ENCODE measurements around the gene SEPTIN10.

Gene SEPTIN10

DNA sequence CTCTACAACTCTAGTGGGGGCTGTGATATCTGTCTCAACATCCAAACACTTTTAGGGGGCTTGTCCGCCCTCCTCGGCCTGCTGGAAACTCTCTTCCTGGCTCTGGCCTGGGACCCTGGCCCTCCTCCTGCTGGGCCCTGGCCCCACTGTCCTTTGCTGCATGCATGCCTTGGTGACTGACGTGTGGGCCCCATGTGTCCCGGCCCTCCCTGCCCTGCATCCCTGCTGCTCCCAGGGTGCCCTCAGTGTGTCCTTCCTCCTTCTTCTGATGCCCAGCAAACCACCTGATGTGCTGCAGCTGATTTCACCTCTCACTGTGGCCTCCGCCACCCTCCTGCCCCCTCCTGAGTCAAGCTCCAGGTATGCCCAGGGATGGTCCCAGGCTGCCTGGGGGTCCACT, 101.7 kb downstream of the SEPTIN10 start:
- Histone ChIP-seq H3K27ac (no peak overlapping the region), H3K4me3 (ENCODE audit: low read depth in 1 of 2, low read length in 1 of 2) (no peak overlapping the region), H3K9me3 (no peaks in the 10 kb centered on the region), H3K36me3 (no peaks in the 10 kb centered on the region), H3K4me1 (ENCODE audit: control insufficient read depth in 1 of 2, insufficient read depth in 1 of 2, low read depth in 1 of 2, low read length in 1 of 2) (no peaks in the 10 kb centered on the region), H3K27me3 (no peaks in the 10 kb centered on the region)
- TF ChIP-seq, protein P1, sequence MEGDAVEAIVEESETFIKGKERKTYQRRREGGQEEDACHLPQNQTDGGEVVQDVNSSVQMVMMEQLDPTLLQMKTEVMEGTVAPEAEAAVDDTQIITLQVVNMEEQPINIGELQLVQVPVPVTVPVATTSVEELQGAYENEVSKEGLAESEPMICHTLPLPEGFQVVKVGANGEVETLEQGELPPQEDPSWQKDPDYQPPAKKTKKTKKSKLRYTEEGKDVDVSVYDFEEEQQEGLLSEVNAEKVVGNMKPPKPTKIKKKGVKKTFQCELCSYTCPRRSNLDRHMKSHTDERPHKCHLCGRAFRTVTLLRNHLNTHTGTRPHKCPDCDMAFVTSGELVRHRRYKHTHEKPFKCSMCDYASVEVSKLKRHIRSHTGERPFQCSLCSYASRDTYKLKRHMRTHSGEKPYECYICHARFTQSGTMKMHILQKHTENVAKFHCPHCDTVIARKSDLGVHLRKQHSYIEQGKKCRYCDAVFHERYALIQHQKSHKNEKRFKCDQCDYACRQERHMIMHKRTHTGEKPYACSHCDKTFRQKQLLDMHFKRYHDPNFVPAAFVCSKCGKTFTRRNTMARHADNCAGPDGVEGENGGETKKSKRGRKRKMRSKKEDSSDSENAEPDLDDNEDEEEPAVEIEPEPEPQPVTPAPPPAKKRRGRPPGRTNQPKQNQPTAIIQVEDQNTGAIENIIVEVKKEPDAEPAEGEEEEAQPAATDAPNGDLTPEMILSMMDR (IDR thresholded peaks at IDR 0.05), result no peak

DNA sequence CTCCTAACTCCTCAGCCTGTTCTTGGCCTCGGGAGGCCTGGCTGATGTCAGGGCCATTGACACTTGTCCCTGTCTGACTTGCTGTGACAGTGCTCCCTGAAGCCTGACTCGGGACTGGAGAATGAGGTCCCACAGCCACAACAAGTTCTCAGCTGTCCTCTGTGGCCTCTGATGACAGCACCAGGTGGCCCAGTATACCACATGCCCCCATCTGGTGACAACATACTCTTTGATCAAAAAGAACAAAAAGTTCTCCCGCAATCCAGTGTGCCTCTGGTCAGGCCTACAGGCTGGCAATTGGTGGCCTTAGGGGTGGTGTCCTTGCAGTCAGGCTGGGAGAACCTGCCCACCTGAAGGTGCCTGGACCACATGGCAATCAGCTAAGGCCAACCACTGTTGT, 102.6 kb downstream of the SEPTIN10 start:
- H3K4me3 ChIP-seq (ENCODE audit: low read depth in 1 of 2, low read length in 1 of 2), result no peak overlapping the region
- H3K9me3 ChIP-seq, result no peaks in the 10 kb centered on the region
- H3K27ac ChIP-seq, result no peak overlapping the region
- no peaks in the 10 kb centered on the region for H3K27me3 ChIP-seq
- H3K4me1 ChIP-seq (ENCODE audit: control insufficient read depth in 1 of 2, insufficient read depth in 1 of 2, low read depth in 1 of 2, low read length in 1 of 2), result no peaks in the 10 kb centered on the region
- no peaks in the 10 kb centered on the region for H3K36me3 ChIP-seq
- TF ChIP-seq, protein P1 (IDR thresholded peaks at IDR 0.05), result no peak

DNA sequence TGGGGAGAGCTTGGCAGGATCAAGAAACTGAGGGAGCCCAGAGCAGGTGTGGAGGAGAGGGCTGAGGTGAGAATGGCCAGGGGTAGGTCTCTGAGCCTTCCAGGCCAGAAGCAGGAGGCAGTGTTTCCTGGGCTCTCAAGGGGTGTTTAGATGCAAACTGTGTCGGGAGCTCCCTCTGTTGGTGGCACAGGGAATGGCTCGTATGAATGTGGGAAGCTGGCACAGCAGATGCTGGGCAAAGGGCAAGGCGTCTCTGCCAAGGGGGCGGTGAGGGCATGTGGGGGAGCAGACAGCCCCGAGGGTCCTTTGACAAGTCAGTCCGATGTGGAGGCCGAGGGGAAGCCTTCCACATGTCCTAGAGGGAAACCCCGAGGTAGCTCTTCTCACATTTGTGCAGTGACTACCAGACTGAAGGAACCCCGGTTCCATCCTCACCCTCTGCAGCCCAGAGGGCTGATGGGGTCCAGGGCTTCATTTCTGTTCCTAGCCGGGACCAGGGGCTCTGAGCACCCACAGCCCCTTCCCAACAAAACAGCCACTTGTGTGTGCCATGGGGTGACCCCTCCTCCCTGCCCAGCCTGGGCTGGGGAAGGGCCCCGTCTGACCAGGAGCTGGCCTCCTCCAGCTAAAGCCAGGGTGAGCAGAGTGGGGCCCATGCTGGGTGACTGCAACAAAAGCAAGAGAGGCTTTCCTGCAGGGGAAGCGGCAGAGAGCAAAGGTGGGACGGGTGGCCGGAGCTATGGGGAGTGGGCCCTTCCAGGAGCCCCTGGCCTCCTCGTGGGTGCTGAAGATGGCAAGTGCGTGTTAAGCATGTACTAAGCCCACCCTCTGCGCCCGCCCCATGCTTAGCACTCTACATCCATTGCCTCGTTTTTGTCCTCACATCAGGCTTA, 103.4 kb downstream of the SEPTIN10 start:
- Histone ChIP-seq H3K36me3 (no peaks in the 10 kb centered on the region), H3K4me3 (ENCODE audit: low read depth in 1 of 2, low read length in 1 of 2) (no peak overlapping the region), H3K27ac (no peak overlapping the region), H3K4me1 (ENCODE audit: control insufficient read depth in 1 of 2, insufficient read depth in 1 of 2, low read depth in 1 of 2, low read length in 1 of 2) (no peaks in the 10 kb centered on the region), H3K9me3 (no peaks in the 10 kb centered on the region), H3K27me3 (no peaks in the 10 kb centered on the region)
- TF ChIP-seq, protein P1 (IDR thresholded peaks at IDR 0.05), result peak; percentile 76

DNA sequence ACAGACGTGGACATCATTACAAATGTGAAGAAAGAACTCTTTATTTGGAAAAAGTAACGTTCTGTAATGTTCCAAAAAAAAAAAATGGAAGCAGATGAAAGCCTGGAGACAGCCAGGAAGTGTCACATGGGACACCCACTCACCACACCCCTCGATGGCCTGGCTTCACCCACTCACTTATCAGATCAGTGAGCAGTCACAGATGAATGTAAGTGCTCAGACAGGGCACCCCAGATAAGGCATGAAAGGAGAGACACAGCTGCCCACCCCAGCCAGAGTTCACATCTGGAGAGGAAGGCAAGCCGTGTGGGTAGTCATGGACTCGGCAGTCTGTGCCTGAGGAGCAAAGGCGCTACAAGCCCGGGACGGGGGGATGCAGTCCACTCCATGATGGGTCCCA, 105.2 kb downstream of the SEPTIN10 start:
- no peaks in the 10 kb centered on the region for H3K36me3 ChIP-seq
- H3K4me1 ChIP-seq (ENCODE audit: control insufficient read depth in 1 of 2, insufficient read depth in 1 of 2, low read depth in 1 of 2, low read length in 1 of 2), result no peaks in the 10 kb centered on the region
- H3K9me3 ChIP-seq, result no peaks in the 10 kb centered on the region
- no peak overlapping the region for H3K27ac ChIP-seq
- no peak overlapping the region for H3K4me3 ChIP-seq (ENCODE audit: low read depth in 1 of 2, low read length in 1 of 2)
- TF ChIP-seq, protein P1 (IDR thresholded peaks at IDR 0.05), result no peak
- no peaks in the 10 kb centered on the region for H3K27me3 ChIP-seq

DNA sequence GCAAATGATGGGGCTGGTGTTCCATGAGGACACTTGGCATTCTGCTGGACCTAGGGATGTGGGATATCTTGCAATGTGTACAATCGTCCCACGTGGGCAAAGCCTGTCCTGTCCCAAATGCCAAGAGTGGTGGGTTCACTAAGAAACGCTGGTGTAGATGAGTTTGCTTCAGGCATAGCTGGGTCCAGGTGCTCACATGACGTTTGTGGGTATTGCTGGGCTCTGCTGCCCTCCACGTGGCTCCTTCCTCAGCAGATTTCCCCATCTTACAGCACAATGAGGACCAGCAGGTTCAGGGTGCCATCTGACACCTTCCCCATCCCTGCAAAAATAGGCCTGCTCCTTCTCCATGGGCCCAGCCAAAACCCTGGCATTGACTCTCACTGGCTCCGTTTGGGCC, 105.9 kb downstream of the SEPTIN10 start:
- TF ChIP-seq, protein P1 (IDR thresholded peaks at IDR 0.05), result no peak
- Histone ChIP-seq H3K9me3 (no peaks in the 10 kb centered on the region), H3K4me3 (ENCODE audit: low read depth in 1 of 2, low read length in 1 of 2) (no peak overlapping the region), H3K27ac (no peak overlapping the region), H3K27me3 (no peaks in the 10 kb centered on the region), H3K36me3 (no peaks in the 10 kb centered on the region), H3K4me1 (ENCODE audit: control insufficient read depth in 1 of 2, insufficient read depth in 1 of 2, low read depth in 1 of 2, low read length in 1 of 2) (no peaks in the 10 kb centered on the region)

All from neutrophil (primary cell).